GM19452 (cell line): Measurements from ENCODE around the gene AUTS2.

Source experiments
- ATAC-seq: cut with Tn5 transposase; IDR thresholded peaks from one replicate; pipeline ENCODE4 v1.9.1; 2021; ENCODE audit not compliant: unreplicated experiment

The AUTS2 gene

GRCh38 chr7:70392256-70392876 lies 794.1 kb downstream of the AUTS2 start:
- ATAC-seq, result no peak

- ATAC-seq, result no peak
Observed at GRCh38 chr7:70392877-70393435, 794.7 kb downstream of the AUTS2 start.

GRCh38 chr7:70393956-70394355 lies 795.7 kb downstream of the AUTS2 start:
- no peak for ATAC-seq

GRCh38 chr7:70400829-70401380 lies 802.6 kb downstream of the AUTS2 start:
- ATAC-seq, result no peak

- no peak for ATAC-seq
Observed at GRCh38 chr7:70402069-70402468, 803.8 kb downstream of the AUTS2 start.

GRCh38 chr7:70405241-70405640 lies 807.0 kb downstream of the AUTS2 start:
- ATAC-seq, result no peak

- no peak for ATAC-seq
Observed at GRCh38 chr7:70406186-70406949, 808.1 kb downstream of the AUTS2 start.

- ATAC-seq, result no peak
Observed at GRCh38 chr7:70406950-70407209, 808.6 kb downstream of the AUTS2 start.

GRCh38 chr7:70408477-70408876 lies 810.2 kb downstream of the AUTS2 start:
- no peak for ATAC-seq

- ATAC-seq, result no peak
Observed at GRCh38 chr7:70408891-70409290, 810.6 kb downstream of the AUTS2 start.

- no peak for ATAC-seq
Observed at GRCh38 chr7:70410134-70410750, 812.0 kb downstream of the AUTS2 start.

GRCh38 chr7:70414368-70414767 lies 816.1 kb downstream of the AUTS2 start:
- no peak for ATAC-seq

- ATAC-seq, result no peak
Observed at GRCh38 chr7:70415179-70415972, 817.1 kb downstream of the AUTS2 start.

GRCh38 chr7:70416347-70416985 lies 818.2 kb downstream of the AUTS2 start:
- ATAC-seq, result no peak

- ATAC-seq, result no peak
Observed at GRCh38 chr7:70416986-70417655, 818.8 kb downstream of the AUTS2 start.

- ATAC-seq, result no peak
Observed at GRCh38 chr7:70419526-70420380, 821.5 kb downstream of the AUTS2 start.

GRCh38 chr7:70420381-70420662 lies 822.0 kb downstream of the AUTS2 start:
- no peak for ATAC-seq

- no peak for ATAC-seq
Observed at GRCh38 chr7:70421319-70421718, 823.0 kb downstream of the AUTS2 start.

GRCh38 chr7:70426249-70426880 lies 828.1 kb downstream of the AUTS2 start:
- no peak for ATAC-seq
